Epithelial cell of esophagus (primary cell): ENCODE results near the gene PPARGC1A.

Source experiments
- DNase-seq: peaks from one replicate; pipeline ENCODE4 v3.0.0; 2010; ENCODE audit warnings: low read depth
- H3K4me3 ChIP-seq: 2 replicates; pipeline ENCODE4 v1.5.1; 2011; ENCODE audit warnings: mild to moderate bottlenecking, low read length, control low read depth
- CTCF ChIP-seq: IDR thresholded peaks from 2 replicates; pipeline ENCODE4 v1.5.1; 2011; ENCODE audit warnings: low read depth, mild to moderate bottlenecking, low read length, control low read depth, inconsistent platforms; ENCODE audit not compliant: insufficient read depth; ENCODE audit errors: missing control alignments

PPARGC1A gene

GRCh38 chr4:23774909-23775308 lies 114.9 kb downstream of the PPARGC1A start:
- no peak for TF ChIP-seq CTCF
- H3K4me3 ChIP-seq: no peak overlapping the region
- DNase-seq: no peak

- TF ChIP-seq CTCF: no peak
- no peak overlapping the region for H3K4me3 ChIP-seq
- no peak for DNase-seq
Measured at GRCh38 chr4:23773884-23774636, 115.8 kb downstream of the PPARGC1A start.

DNA sequence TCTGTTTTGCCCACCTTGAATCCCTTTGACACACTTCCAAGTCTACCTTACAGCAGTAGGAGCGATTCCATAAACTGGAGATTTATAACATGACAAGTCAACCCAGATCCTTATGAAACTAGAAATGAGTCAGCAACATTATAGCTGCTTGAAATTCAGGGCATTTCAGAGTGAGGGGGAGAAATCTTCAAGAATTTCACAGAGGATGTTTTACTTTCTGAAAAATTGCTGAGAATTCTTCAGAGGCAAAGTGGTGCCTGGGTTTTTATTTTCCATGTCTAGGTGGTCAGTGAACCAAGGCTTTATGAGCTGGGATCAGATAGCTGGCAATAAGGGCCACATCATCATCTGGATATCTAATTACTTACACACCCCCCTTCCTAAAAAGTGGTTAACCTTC lies 119.8 kb downstream of the PPARGC1A start:
- DNase-seq: no peak
- no peak for TF ChIP-seq CTCF
- H3K4me3 ChIP-seq: no peak overlapping the region

DNA sequence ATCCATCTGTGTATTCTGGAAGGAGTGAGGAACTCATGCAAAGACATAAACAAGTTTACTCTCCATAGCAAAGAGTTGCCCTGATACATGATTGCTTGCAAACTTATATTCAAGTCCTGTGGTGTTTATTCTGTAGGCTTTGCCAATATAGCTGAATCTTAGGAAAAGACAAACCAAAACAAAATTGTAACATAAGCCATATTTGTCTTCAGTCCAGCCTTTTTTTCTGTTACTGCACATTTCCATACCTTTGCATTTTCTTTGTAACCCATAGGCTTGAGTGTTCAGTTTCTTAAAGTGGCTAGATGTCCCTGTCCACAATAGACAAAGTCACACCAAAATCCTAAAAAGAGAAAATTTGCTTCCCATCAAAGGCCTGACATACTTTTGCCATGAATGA lies 120.4 kb downstream of the PPARGC1A start:
- TF ChIP-seq CTCF: no peak
- no peak overlapping the region for H3K4me3 ChIP-seq
- DNase-seq: no peak

DNA sequence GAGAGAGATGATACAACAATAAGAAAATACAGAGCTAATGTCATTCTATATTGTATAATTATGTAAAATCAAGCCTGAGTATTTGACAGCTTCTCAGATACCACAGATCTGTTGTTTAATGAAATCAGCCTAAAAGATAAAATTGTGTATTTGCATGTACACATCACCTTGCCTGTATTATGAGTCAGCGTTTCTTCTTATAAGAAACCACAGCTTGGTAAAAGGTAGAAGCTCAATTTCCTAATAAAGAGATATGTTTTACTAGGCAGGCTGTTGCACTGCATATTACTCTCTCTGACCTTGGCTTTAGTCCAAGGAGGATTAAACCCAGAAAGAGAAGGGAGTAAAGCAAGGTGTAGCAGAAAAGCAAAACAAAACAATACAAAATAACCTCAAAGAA lies 121.3 kb downstream of the PPARGC1A start:
- DNase-seq: no peak
- H3K4me3 ChIP-seq: no peak overlapping the region
- TF ChIP-seq CTCF: no peak

DNA sequence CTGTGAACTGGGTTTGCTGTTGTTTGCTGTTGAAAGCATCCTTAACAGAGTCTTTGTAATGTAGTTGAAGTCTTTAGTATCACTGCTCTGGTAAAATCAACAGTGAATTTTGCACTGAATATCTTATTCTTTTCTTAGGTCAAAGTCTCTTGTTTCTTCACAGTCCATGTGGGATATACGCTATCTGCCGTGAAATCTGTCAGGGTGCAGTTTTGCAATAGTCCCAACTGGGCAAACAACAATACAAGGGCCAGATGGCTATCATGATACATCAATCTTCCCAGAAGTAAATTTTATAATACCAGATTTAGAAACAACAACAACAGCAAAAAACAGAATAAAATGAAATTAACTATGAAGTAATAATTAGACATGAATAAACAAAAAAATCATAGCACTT lies 123.5 kb downstream of the PPARGC1A start:
- H3K4me3 ChIP-seq: no peak overlapping the region
- no peak for TF ChIP-seq CTCF
- no peak for DNase-seq

DNA sequence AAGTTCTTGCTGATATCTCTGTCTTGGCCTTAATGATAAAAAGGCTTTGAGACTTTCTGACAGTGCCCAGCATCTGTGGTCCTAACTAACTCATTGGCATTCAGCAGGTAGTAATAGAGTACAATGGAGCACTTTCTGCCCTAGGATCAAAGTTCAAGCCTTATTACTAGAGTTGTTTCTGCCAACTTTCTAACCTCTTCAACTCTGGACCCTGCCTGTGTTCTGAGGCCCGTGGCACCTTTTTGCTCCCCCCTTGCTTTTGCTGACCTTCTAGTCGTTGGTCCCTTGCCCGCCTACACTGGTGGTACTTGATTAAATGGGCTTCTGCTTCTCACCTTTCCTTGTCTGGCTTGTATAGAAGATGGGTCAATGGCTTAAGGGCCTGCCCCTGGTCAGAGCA lies 126.3 kb downstream of the PPARGC1A start:
- no peak for DNase-seq
- no peak for TF ChIP-seq CTCF
- H3K4me3 ChIP-seq: no peak overlapping the region
